ENCODE measurements around the gene SNX3.

- no peak for TF ChIP-seq CTCF (IDR thresholded peaks at IDR 0.05)
- TF ChIP-seq EZH2phosphoT487 (IDR thresholded peaks at IDR 0.05), result no peak
- no peak for TF ChIP-seq EZH2 (IDR thresholded peaks at IDR 0.05)
These were observed 573 bp downstream of the SNX3 start for GRCh38 chr6:108260126-108260808.

Measured in neural progenitor cell (in vitro differentiated cells).